ENCODE data around the gene MYH9.

DNA sequence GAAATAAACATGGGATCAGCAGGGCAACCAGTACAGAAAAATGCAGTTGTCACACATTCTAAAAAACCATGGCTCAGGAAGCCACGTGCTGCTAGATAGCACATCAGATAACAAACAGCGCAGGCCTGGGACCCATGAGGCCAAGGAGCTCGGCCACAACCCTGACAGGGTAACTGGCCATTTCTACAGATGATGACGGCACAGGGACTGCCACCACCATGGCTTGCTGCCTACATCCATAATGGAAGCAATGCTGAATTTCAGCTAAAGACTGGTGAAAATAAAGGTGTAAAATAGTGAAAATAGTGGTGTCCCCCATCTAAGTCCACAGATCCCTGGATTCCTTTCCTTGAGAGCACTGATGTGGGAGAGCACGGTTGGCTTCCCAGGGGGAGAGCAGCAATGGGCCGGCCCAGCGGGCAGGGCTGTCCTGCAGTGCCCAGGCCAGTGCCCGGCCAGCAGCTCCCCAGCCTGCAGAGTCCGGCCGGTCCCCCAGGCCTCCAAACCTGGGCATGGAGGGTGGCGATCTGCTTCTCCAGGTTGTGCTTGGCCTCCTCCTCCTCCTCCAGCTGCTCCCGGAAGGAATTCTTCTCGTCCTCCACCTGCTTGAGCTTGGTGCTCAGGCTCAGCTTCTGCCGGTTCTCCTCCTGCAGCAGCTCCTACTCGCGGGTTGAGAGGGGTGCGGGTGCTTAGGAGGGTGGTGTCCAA, 94.8 kb downstream of the MYH9 start:
- TF ChIP-seq, protein P1, sequence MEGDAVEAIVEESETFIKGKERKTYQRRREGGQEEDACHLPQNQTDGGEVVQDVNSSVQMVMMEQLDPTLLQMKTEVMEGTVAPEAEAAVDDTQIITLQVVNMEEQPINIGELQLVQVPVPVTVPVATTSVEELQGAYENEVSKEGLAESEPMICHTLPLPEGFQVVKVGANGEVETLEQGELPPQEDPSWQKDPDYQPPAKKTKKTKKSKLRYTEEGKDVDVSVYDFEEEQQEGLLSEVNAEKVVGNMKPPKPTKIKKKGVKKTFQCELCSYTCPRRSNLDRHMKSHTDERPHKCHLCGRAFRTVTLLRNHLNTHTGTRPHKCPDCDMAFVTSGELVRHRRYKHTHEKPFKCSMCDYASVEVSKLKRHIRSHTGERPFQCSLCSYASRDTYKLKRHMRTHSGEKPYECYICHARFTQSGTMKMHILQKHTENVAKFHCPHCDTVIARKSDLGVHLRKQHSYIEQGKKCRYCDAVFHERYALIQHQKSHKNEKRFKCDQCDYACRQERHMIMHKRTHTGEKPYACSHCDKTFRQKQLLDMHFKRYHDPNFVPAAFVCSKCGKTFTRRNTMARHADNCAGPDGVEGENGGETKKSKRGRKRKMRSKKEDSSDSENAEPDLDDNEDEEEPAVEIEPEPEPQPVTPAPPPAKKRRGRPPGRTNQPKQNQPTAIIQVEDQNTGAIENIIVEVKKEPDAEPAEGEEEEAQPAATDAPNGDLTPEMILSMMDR (IDR thresholded peaks at IDR 0.05), result no peak
- no peak for TF ChIP-seq POLR2A (IDR thresholded peaks at IDR 0.05)
